GM12878 (cell line): ENCODE measurements around the gene GALK2. TPM values are rescaled to one million over a fixed set of nuclear protein-coding genes. Genes with fewer than 3 reads are reported as not detected.

Experiments used
- ATAC-seq: fragments of 200-7000 bp; cut with Tn5 transposase; 3 replicates; pipeline ENCODE4 v1.9.1; 2020; ENCODE audit warnings: mild to moderate bottlenecking, moderate library complexity
- BruUV-seq: library from RNA; stranded (reverse); fragments of 400-500 nt; replicated peaks from 2 replicates; lab custom pipeline; 2021; lab: Mats Ljungman, UMichigan
- CTCF ChIA-PET: fragments of 300-600 bp; sonication (Branson Sonifier 250); formaldehyde crosslinking; extraction: SDS; loops from one replicate; lab custom pipeline; 2021; ENCODE audit warnings: inconsistent platforms; lab: Yijun Ruan, JAX
- POLR2A ChIA-PET: fragments of 350-600 bp; formaldehyde crosslinking; extraction: SDS; loops from one replicate; lab custom pipeline; 2021; ENCODE audit warnings: inconsistent platforms; lab: Charles Lee
- RAD21 ChIA-PET: fragments of 300-600 bp; sonication (Branson Sonifier 250); formaldehyde crosslinking; loops from one replicate; lab custom pipeline; 2023; ENCODE audit warnings: antibody characterized with exemption; ENCODE audit not compliant: unreplicated experiment; lab: Charles Lee
- SMC1A ChIA-PET: fragments of 300-600 bp; sonication (Branson Sonifier 250); formaldehyde crosslinking; loops from one replicate; lab custom pipeline; 2023; ENCODE audit not compliant: unreplicated experiment, uncharacterized antibody; lab: Charles Lee
- DNase-seq: peaks from one replicate; pipeline ENCODE4 v3.0.0-alpha.2; 2011; ENCODE audit warnings: low read depth, low spot score
- FAIRE-seq: peaks from 3 replicates; lab custom pipeline; 2011; peaks lifted over from hg19 to GRCh38; lab: Jason Lieb, UNC
- H2AFZ ChIP-seq: 2 replicates; pipeline ENCODE4 v1.6.0; 2011; ENCODE audit warnings: low read depth, low read length, control low read depth; ENCODE audit not compliant: control insufficient read depth
- H3K27ac ChIP-seq: 2 replicates; pipeline ENCODE4 v1.5.1; 2011; ENCODE audit warnings: control low read depth; ENCODE audit not compliant: control insufficient read depth, insufficient read depth
- H3K27me3 ChIP-seq, 2 experiments: replicated peaks in 1 of 2; 2 replicates each; pipeline versions ENCODE4 v1.6.0 to v1.6.1; 2011; ENCODE audit warnings: low read length in 1 of 2; ENCODE audit not compliant: control insufficient read depth in 2 of 2, insufficient read depth in 2 of 2
- H3K36me3 ChIP-seq, 2 experiments: 2 replicates each; pipeline ENCODE4 v1.5.1; 2011; ENCODE audit warnings: low read length in 1 of 2; ENCODE audit not compliant: control insufficient read depth in 2 of 2, insufficient read depth in 2 of 2
- H3K4me1 ChIP-seq: 2 replicates; pipeline ENCODE4 v1.6.1; 2011; ENCODE audit warnings: mild to moderate bottlenecking, low read length, moderate library complexity, mixed read lengths; ENCODE audit not compliant: control insufficient read depth, insufficient read depth
- H3K4me2 ChIP-seq: 2 replicates; pipeline ENCODE4 v1.6.0; 2011; ENCODE audit warnings: control low read depth; ENCODE audit not compliant: control insufficient read depth, insufficient read depth
- H3K4me3 ChIP-seq: fragments of 200-600 bp; sonication (generic); 2 replicates; pipeline ENCODE4 v1.5.1; 2016
- H3K79me2 ChIP-seq: 2 replicates; pipeline ENCODE4 v1.6.0; 2011; ENCODE audit warnings: low read length; ENCODE audit not compliant: control insufficient read depth, insufficient read depth
- H3K9ac ChIP-seq: 2 replicates; pipeline ENCODE4 v1.8.0; 2011; ENCODE audit warnings: low read length, control low read depth, mixed read lengths; ENCODE audit not compliant: control insufficient read depth, insufficient read depth
- H3K9me3 ChIP-seq: replicated peaks from 3 replicates; pipeline ENCODE4 v1.5.1; 2011; ENCODE audit warnings: mild to moderate bottlenecking, low read length; ENCODE audit not compliant: control insufficient read depth, insufficient read depth
- H4K20me1 ChIP-seq: 2 replicates; pipeline ENCODE4 v1.6.0; 2011; ENCODE audit not compliant: control insufficient read depth, insufficient read depth
- DPF2 ChIP-seq: fragments of 450-650 bp; IDR thresholded peaks from 2 replicates; pipeline ENCODE4 v1.6.1; 2017; ENCODE audit warnings: mild to moderate bottlenecking
- EP300 ChIP-seq, 2 experiments: fragments of 150-350 bp in 1 of 2; IDR thresholded peaks; 2 replicates each; pipeline ENCODE4 v1.6.1; 2011 to 2012; ENCODE audit warnings: low read depth in 2 of 2, low read length in 2 of 2, borderline replicate concordance in 1 of 2, improper control_type of control experiment in 1 of 2, inconsistent platforms in 1 of 2; ENCODE audit not compliant: control insufficient read depth in 1 of 2
- KDM1A ChIP-seq: fragments of 200-600 bp; sonication (generic); IDR thresholded peaks from 2 replicates; pipeline ENCODE4 v1.6.1; 2016; ENCODE audit warnings: borderline replicate concordance
- TCF3 ChIP-seq: IDR thresholded peaks from 2 replicates; pipeline ENCODE4 v1.6.1; 2012; ENCODE audit warnings: low read depth, mild to moderate bottlenecking, low read length, borderline replicate concordance; ENCODE audit not compliant: insufficient read depth
- USF2 ChIP-seq: IDR thresholded peaks from 2 replicates; pipeline ENCODE4 v1.6.1; 2011; ENCODE audit warnings: low read depth, low read length, improper control_type of control experiment, borderline replicate concordance
- WGBS: methylation state at CpG from one replicate; pipeline ENCODE4 v1.1.6; 2016; ENCODE audit warnings: low lambda C conversion rate; ENCODE audit not compliant: insufficient replicate concordance, insufficient coverage; ENCODE audit errors: missing lambda C conversion rate; 5-methylcytosine and 5-hydroxymethylcytosine counted together
- in situ Hi-C: fragments of 300-500 bp; cut with MboI; formaldehyde crosslinking; loops from 9 replicates; pipeline ENCODE4 v1.14.3; 2018; ENCODE audit warnings: mixed read lengths
- intact Hi-C: fragments of 100-400 bp; cut with micrococcal nuclease; formaldehyde crosslinking; loops from one replicate; pipeline ENCODE4 v1.14.2; 2022; ENCODE audit not compliant: unreplicated experiment
- polyA plus RNA-seq, 11 experiments: library from polyadenylated mRNA; depleted of rRNA in 4 of 11; unstranded in 6 of 11; stranded (reverse) in 5 of 11; fragments of >200 nt; fragmentation: Nextera tagmentation in 4 of 11; fragmentation: Illumina TruSeq in 1 of 11; extraction: Ambion mirVana in 4 of 11; extraction: Trizol in 1 of 11; gene quantifications; 1 replicate in 1 of 11; 2 replicates in 10 of 11; pipeline versions ENCODE4 v1.2.1 to v1.2.3, GENCODE V29; 2011 to 2016; ENCODE audit warnings: inconsistent platforms in 2 of 11, missing spikeins in 2 of 11, low read depth in 1 of 11
- total RNA-seq, 4 experiments: library from RNA; depleted of rRNA in 3 of 4; stranded (reverse); fragments of >200 nt in 3 of 4; fragmentation: Illumina TruSeq in 1 of 4; extraction: Trizol in 1 of 4; gene quantifications; 2 replicates each; pipeline versions ENCODE4 v1.2.1 to v1.2.3, GENCODE V29; 2013 to 2021
- TF ChIP-seq, protein P1 (sequence below): IDR thresholded peaks from 2 replicates; pipeline ENCODE4 v1.6.1; 2011; ENCODE audit warnings: borderline replicate concordance, low read depth, mild to moderate bottlenecking, moderate library complexity, low read length; ENCODE audit not compliant: insufficient read depth, poor library complexity, severe bottlenecking

GALK2 gene
- total and polyA plus RNA-seq, 10 of the 15 experiments (the other 5 are each of a cell fraction or from before 2014, with no cell fraction given): 11.9 to 26.7 (median 15.4) TPM

GRCh38 chr15:49372366-49372765, 202.3 kb downstream of the GALK2 start:
- Histone ChIP-seq H3K4me1 (no peaks in the 10 kb centered on the region), H3K9me3 (no peaks in the 10 kb centered on the region), H3K4me2 (no peak overlapping the region), H3K27ac (no peak overlapping the region), H3K4me3 (no peak overlapping the region), H3K27me3 (no peaks in the 10 kb centered on the region), H3K9ac (no peak overlapping the region), H3K36me3 (no peaks in the 10 kb centered on the region), H3K79me2 (no peaks in the 10 kb centered on the region), H2AFZ (no peak overlapping the region), H4K20me1 (no peaks in the 10 kb centered on the region)
- TF ChIP-seq, protein P1, sequence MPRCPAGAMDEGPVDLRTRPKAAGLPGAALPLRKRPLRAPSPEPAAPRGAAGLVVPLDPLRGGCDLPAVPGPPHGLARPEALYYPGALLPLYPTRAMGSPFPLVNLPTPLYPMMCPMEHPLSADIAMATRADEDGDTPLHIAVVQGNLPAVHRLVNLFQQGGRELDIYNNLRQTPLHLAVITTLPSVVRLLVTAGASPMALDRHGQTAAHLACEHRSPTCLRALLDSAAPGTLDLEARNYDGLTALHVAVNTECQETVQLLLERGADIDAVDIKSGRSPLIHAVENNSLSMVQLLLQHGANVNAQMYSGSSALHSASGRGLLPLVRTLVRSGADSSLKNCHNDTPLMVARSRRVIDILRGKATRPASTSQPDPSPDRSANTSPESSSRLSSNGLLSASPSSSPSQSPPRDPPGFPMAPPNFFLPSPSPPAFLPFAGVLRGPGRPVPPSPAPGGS: no peak
- TF ChIP-seq EP300 (IDR thresholded peaks at IDR 0.05; ENCODE audit: borderline replicate concordance in 1 of 2, control insufficient read depth in 1 of 2, low read depth in 2 of 2, low read length in 2 of 2): no peak
- no peak for TF ChIP-seq KDM1A
- no peak for TF ChIP-seq DPF2
- TF ChIP-seq USF2: no peak
- no peak for TF ChIP-seq TCF3
- ChIA-PET SMC1A (interaction anchor here (1.2 kb wide), 1 partner anchor 944 kb away, joined by 3 read pairs; no protein-coding TSS in a partner anchor), CTCF (interaction anchor here (0.7 kb wide), 1 partner anchor 658 kb away, joined by 3 read pairs; no protein-coding TSS in a partner anchor), POLR2A (no interaction called here), RAD21 (no interaction called here)
- intact Hi-C loops: no loop called here
- no peak for DNase-seq
- in situ Hi-C loops: no loop called here
- no peak for FAIRE-seq
- WGBS: 5% methylated on average over 1 of the region's 1 CpG
- BruUV-seq: no TSS peak
- ATAC-seq: no peak
